Keratinocyte (primary cell): ENCODE data around the gene EDC3. TPM values are rescaled to one million over a fixed set of nuclear protein-coding genes. Genes with fewer than 3 reads are reported as not detected.

Experiments used
- DNase-seq: peaks from one replicate; pipeline ENCODE4 v3.0.0-alpha.2; 2011; ENCODE audit warnings: low read depth, missing footprints, low spot score
- FAIRE-seq: peaks from 2 replicates; lab custom pipeline; 2011; peaks lifted over from hg19 to GRCh38; lab: Jason Lieb, UNC
- H2AFZ ChIP-seq: 2 replicates; pipeline ENCODE4 v1.6.0; 2012; ENCODE audit warnings: low read length, control low read depth, inconsistent platforms; ENCODE audit not compliant: control insufficient read depth
- H3K27ac ChIP-seq: 2 replicates; pipeline ENCODE4 v1.5.1; 2011; ENCODE audit warnings: low read length; ENCODE audit not compliant: control insufficient read depth, insufficient read depth
- H3K27me3 ChIP-seq: 3 replicates; pipeline ENCODE4 v1.6.0; 2011; ENCODE audit warnings: low read length; ENCODE audit not compliant: control insufficient read depth, insufficient read depth; ENCODE audit errors: extremely low read depth
- H3K36me3 ChIP-seq, 2 experiments: 2 replicates in 1 of 2; 3 replicates in 1 of 2; pipeline ENCODE4 v1.5.1; 2011; ENCODE audit warnings: low read length in 2 of 2, mild to moderate bottlenecking in 1 of 2; ENCODE audit not compliant: control insufficient read depth in 2 of 2, insufficient read depth in 2 of 2; ENCODE audit errors: extremely low read depth in 1 of 2
- H3K4me1 ChIP-seq: 3 replicates; pipeline ENCODE4 v1.5.1; 2011; ENCODE audit warnings: low read length; ENCODE audit not compliant: control insufficient read depth, insufficient read depth; ENCODE audit errors: extremely low read depth
- H3K4me2 ChIP-seq: 3 replicates; pipeline ENCODE4 v1.6.0; 2011; ENCODE audit warnings: low read depth, low read length; ENCODE audit not compliant: control insufficient read depth, insufficient read depth; ENCODE audit errors: extremely low read depth
- H3K4me3 ChIP-seq, 3 experiments: fragments of 200-600 bp in 1 of 3; sonication (generic) in 1 of 3; 2 replicates in 2 of 3; 3 replicates in 1 of 3; pipeline ENCODE4 v1.5.1; 2011 to 2016; ENCODE audit warnings: low read length in 3 of 3, mild to moderate bottlenecking in 3 of 3, control low read depth in 2 of 3, inconsistent platforms in 1 of 3, low read depth in 1 of 3, mixed read lengths in 1 of 3, mixed run types in 1 of 3, moderate library complexity in 1 of 3; ENCODE audit not compliant: control insufficient read depth in 2 of 3, insufficient read depth in 2 of 3; ENCODE audit errors: extremely low read depth in 1 of 3
- H3K79me2 ChIP-seq: 2 replicates; pipeline ENCODE4 v1.6.0; 2012; ENCODE audit warnings: low read length; ENCODE audit not compliant: control insufficient read depth, insufficient read depth
- H3K9ac ChIP-seq: 3 replicates; pipeline ENCODE4 v1.6.0; 2011; ENCODE audit warnings: low read length; ENCODE audit not compliant: control insufficient read depth, insufficient read depth; ENCODE audit errors: extremely low read depth
- H3K9me1 ChIP-seq: 3 replicates; pipeline ENCODE4 v1.6.0; 2011; ENCODE audit warnings: low read length; ENCODE audit not compliant: control insufficient read depth, insufficient read depth; ENCODE audit errors: extremely low read depth
- H3K9me3 ChIP-seq: 2 replicates; pipeline ENCODE4 v1.5.1; 2012; ENCODE audit warnings: low read depth, low read length; ENCODE audit not compliant: control insufficient read depth
- H4K20me1 ChIP-seq: 3 replicates; pipeline ENCODE4 v1.6.0; 2011; ENCODE audit warnings: low read length; ENCODE audit not compliant: control insufficient read depth, insufficient read depth; ENCODE audit errors: extremely low read depth
- CTCF ChIP-seq, 3 experiments: IDR thresholded peaks in 1 of 3; conservative IDR thresholded peaks in 1 of 3; optimal IDR thresholded peaks in 1 of 3; 2 replicates in 2 of 3; 3 replicates in 1 of 3; pipeline versions ENCODE3 to v1.5.1; 2011; ENCODE audit warnings: low read length in 3 of 3, mild to moderate bottlenecking in 3 of 3, moderate library complexity in 2 of 3, control low read depth in 1 of 3, inconsistent platforms in 1 of 3; ENCODE audit not compliant: insufficient read depth in 2 of 3; ENCODE audit errors: extremely low read depth in 1 of 3
- EZH2 ChIP-seq: IDR thresholded peaks from one replicate; pipeline ENCODE4 v1.6.1; 2012; ENCODE audit warnings: inconsistent platforms, mild to moderate bottlenecking, low read length, moderate library complexity
- dilution Hi-C: fragments of 300-500 bp; cut with MboI; formaldehyde crosslinking; loops from one replicate; pipeline ENCODE4 v1.7.0; 2020; ENCODE audit warnings: low sequenced_read_pairs; ENCODE audit not compliant: extremely low pct_ligation_motif_present
- polyA plus RNA-seq, 5 experiments: library from polyadenylated mRNA; depleted of rRNA in 3 of 5; stranded (reverse) in 3 of 5; stranded (forward) in 1 of 5; unstranded in 1 of 5; fragments of >200 nt; gene quantifications; 1 replicate in 1 of 5; 2 replicates in 3 of 5; 3 replicates in 1 of 5; pipeline versions ENCODE4 v1.2.1 to v1.2.3, GENCODE V29; 2011 to 2012; ENCODE audit warnings: missing spikeins in 2 of 5, low read depth in 1 of 5, low replicate concordance in 1 of 5

Gene EDC3
- polyA plus RNA-seq, 1 donor (not counting 4 experiments of a cell fraction or from before 2014, with no cell fraction given) = 33.6 TPM

- no peak for TF ChIP-seq EZH2
- TF ChIP-seq CTCF (optimal IDR thresholded peaks at IDR 0.05 in 1 of 3, IDR thresholded peaks at IDR 0.05 in 1 of 3, conservative IDR thresholded peaks at IDR 0.05 in 1 of 3; ENCODE audit: extremely low read depth in 1 of 3, insufficient read depth in 2 of 3, low read length in 3 of 3) = no peak
- H3K27me3 ChIP-seq = no peaks in the 10 kb centered on the region
- no peaks in the 10 kb centered on the region for H4K20me1 ChIP-seq
- DNase-seq (no peak), FAIRE-seq (no peak)
- peaks cover 43% of the 10 kb centered on the region for H3K79me2 ChIP-seq
- H2AFZ ChIP-seq = peak overlapping the region; percentile 98
- H3K4me1 ChIP-seq = peaks cover 14% of the 10 kb centered on the region
- H3K27ac ChIP-seq = peak overlapping the region; percentile 95
- H3K4me3 ChIP-seq = peak overlapping the region; percentile 62 to 95 (median 92)
- H3K9me1 ChIP-seq = no peaks in the 10 kb centered on the region
- no peaks in the 10 kb centered on the region for H3K9me3 ChIP-seq
- peak overlapping the region; percentile 99 for H3K9ac ChIP-seq
- peak overlapping the region; percentile 90 for H3K4me2 ChIP-seq
- H3K36me3 ChIP-seq = peaks cover 0 to 3% of the 10 kb centered on the region in 2 experiments
- dilution Hi-C loops = no loop called here
These were observed 540 bp upstream of the EDC3 start for GRCh38 chr15:74696398-74696729.

GRCh38 chr15:74692327-74692726 lies 3.5 kb downstream of the EDC3 start:
- FAIRE-seq = no peak

More at GRCh38 chr15:74692327-74692726, 3.5 kb downstream of the EDC3 start:
- H3K9ac ChIP-seq = no peak overlapping the region
- peaks cover 59% of the 10 kb centered on the region for H3K79me2 ChIP-seq
- H4K20me1 ChIP-seq = no peaks in the 10 kb centered on the region
- H3K27ac ChIP-seq = no peak overlapping the region
- no peaks in the 10 kb centered on the region for H3K9me1 ChIP-seq
- peaks cover 14% of the 10 kb centered on the region for H3K4me1 ChIP-seq
- H2AFZ ChIP-seq = no peak overlapping the region
- H3K36me3 ChIP-seq = peaks cover 0 to 3% of the 10 kb centered on the region in 2 experiments
- no peaks in the 10 kb centered on the region for H3K27me3 ChIP-seq
- no peak overlapping the region for H3K4me3 ChIP-seq
- dilution Hi-C loops = no loop called here
- no peaks in the 10 kb centered on the region for H3K9me3 ChIP-seq
- TF ChIP-seq EZH2 = no peak
- TF ChIP-seq CTCF (optimal IDR thresholded peaks at IDR 0.05 in 1 of 3, IDR thresholded peaks at IDR 0.05 in 1 of 3, conservative IDR thresholded peaks at IDR 0.05 in 1 of 3; ENCODE audit: extremely low read depth in 1 of 3, insufficient read depth in 2 of 3, low read length in 3 of 3) = no peak
- H3K4me2 ChIP-seq = no peak overlapping the region
- DNase-seq = no peak
